GM21360 (cell line): Measurements from ENCODE around the gene FOSB.
"Not testable (repeated sequence)": the region's sequence is repeated elsewhere in the genome, so short reads cannot be mapped to it uniquely, and the experiment has no call there.

Experiments used
- ATAC-seq: cut with Tn5 transposase; IDR thresholded peaks from one replicate; pipeline ENCODE4 v1.9.1; 2021; ENCODE audit warnings: mild to moderate bottlenecking, moderate library complexity; ENCODE audit not compliant: unreplicated experiment

The FOSB gene

DNA sequence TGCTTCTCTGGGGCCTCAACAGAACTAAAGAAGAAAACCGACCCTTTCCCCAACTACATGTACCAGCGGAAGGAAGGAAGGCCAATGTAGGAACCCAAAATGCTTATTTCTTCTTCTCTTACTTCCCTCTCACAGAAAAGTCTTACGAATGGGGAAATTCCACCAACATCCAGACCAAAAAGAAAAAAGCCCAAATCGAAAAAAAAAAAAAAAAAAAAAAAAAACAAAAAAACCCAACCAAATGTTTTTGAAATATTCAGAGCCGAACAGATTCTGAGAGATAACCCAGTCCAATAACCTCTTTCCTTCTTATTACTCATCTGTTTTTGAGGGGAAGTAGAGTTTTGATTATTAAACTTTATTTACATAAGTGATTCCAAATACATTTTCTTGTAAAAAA lies 34.3 kb downstream of the FOSB start:
- no peak for ATAC-seq

DNA sequence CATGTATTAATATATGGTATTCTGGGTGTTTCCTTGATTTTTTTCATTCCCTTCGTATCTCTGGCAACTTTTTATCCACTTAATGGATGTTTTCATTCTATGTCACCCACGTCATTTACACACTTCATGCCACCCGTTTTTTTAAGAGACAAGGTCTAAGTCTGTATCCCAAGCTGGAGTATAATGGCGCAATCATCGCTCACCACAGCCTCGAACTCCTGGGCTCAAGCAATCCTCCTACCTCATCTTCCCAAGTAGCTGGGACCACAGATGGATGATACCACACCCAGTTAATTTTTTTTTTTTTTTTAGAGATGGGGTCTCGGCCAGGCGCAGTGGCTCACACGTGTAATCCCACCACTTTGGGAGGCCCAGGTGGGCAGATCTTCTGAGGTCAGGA lies 36.1 kb downstream of the FOSB start:
- ATAC-seq: no peak

DNA sequence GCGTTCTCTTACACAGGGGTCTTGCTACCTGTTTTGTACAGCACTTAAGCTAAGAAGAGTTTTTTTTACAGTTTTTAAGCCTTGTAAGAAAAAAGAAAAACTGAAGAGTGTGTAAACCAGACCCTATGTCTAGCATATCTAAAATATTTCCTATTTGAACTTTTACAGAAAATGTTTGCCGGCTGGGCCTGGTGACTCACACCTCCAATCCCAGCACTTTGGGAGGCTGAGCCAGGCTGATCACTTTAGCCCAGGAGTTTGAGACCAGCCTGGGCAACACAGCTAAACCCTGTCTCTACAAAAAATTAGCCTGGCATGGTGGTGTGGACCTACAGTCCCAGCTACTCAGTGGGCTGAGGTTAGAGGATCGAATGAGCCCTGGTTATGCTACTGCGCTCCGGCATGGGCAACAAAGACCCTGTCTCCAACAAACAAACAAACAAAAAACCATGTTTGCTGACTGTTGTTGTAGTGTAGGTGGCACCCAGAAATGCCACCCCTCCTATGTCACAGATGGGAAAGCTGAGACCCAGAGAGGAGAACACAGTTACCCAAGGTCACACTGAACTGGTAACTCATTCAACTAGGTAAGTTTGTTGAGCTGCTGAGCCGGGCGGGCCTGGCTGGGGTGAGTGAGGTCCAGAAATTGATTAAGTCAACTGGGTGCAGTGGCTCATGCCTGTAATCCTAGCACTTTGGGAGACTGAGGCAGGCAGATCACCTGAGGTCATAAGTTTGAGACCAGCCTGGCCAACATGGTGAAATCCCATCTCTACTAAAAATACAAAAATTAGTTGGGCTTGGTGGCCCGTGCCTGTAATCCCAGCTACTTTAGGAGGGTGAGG lies 37.6 kb downstream of the FOSB start:
- ATAC-seq: no peak

DNA sequence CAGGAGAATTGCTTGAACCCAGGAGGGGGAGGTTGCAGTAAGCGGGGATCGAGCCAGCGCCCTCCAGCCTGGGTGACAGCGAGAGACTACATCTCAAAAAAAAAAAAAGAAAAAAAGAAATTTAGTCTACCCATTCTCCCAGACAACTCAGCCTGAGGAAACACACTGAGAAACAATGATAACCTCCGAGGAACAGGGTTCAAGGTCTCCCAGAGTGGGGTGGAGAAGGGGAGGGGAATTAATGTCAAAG lies 38.1 kb downstream of the FOSB start:
- no peak for ATAC-seq

DNA sequence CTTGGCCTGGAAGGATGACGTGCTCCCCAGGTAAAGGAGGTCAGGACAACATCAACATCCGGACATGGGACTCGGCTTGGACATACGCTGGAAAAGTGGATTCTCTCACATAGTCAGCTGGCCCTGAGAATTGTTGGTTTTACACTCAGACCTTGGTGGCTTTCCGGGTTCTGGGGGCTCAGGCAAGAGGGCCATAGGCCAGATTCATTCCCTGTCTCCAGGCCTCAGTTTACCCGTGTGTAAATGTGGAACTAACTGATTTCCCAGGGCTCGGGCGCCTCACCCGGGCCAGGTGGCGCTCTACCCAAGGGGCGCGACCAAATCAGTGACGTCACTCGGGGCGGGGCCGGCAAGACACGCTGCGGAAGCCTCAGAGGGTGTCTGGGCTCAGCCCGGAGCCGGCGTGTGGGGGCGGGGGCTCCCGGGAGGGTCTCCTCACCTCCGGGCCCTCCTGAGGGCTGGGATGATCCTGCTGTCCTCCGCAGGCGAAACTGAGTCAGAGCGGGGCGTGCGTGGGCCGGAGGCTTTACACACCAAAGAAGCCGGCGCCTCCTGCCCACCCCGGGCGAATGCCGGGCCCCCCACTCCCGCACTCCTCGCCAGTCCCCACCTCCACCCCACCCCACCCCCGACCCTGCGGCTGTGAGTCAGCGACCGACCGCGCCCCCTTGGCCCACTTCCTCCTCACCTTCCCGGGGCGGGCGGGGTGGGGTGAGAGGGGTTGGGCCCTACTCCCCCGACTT lies 38.6 kb downstream of the FOSB start:
- peak; percentile 56 for ATAC-seq

DNA sequence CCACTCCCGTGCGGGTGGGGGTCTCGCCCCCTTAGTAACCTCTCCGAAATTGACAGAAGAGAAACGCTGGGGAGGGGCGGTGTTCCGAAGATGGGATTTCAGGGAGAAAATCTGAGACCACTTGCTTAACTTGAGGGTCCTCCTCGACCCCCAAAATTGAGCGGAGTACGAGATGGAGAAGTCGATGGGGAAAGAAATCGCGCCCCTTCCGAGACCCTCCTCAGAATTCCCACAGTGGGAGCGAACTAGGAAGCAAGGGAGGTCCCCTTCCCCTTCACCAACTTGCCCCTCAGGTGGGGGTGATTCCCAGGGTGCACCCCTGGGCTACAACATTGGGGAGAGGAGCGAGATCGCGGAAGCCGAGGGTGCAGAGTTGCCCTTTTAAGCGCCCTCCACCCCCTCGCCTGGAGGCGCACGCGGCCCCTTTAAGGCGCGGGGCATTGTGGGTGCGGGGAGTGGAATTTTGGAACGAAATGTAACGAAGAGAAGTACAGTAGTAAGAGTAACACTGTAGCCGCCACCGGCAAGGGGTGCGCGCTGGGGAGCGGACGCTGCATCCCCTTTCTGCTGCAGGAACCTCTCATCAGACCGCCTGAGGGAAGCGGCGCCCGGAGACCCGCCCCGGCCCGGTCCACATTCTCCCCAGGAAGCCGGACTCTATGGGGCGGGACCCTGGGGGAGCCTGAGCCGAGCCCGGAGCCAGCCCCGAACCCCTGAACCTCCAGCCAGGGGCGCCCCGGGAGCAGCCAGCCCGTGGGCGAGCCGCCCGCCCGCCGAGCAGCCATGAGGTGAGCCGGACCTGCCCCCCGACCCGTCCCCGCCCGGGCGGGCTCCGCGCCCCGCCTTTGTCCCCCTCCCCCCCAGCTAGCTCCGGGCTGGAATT lies 39.4 kb downstream of the FOSB start, which contains the start of gene VASP:
VASP (plus strand) TSS at position 491 of the 883 bp plus-strand sequence; CDS start at position 784, 293 bp downstream.
- peak; percentile 31 for ATAC-seq

DNA sequence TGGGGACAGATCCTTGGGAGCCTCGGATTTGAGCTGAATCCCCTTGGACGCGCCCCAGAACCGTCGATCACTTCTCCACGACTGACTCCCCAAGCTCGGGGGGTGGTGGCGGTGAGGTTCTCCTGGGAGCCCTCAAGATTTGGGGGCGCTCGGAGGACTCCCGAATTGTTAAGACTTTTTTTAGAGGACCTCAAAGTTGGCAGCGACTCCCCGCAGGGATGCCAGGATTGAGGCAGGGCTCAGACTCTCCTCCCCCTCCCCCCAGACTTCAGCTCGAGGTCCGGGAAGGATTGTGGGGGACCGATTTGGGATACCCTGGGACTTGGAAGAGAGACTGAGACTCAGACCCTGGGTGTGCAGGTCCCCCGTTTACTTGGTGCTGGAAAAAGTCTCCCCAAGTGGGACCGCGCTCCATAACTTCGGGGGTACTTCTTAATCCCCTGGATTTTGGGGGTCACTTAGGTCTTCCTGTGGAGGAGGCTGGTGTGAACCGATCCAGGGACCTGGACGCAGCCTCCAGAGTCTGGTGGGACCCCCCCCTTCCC lies 40.1 kb downstream of the FOSB start:
- ATAC-seq: no peak

DNA sequence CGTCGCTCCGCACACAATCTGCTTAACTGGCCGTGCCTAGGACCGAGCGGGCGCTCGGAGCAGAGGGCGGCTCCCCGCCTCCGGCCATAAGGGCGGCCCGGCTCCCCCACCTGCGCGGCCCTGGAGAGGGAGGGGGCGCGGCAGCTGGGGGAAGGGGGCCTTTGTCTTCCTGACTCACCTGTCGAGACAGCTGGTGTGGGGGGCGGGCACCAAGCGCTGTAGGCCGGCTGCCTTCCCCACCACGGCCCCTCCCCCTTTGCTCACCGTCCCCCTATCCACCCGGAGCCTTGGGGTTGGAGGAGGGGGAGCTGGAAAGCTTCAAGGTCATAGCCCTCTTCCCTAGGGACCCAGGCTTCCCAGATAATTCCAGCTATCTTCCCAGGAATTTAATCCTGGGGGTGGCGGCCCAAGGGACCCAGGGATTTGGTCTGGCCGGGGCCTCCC lies 40.6 kb downstream of the FOSB start:
- ATAC-seq: no peak

DNA sequence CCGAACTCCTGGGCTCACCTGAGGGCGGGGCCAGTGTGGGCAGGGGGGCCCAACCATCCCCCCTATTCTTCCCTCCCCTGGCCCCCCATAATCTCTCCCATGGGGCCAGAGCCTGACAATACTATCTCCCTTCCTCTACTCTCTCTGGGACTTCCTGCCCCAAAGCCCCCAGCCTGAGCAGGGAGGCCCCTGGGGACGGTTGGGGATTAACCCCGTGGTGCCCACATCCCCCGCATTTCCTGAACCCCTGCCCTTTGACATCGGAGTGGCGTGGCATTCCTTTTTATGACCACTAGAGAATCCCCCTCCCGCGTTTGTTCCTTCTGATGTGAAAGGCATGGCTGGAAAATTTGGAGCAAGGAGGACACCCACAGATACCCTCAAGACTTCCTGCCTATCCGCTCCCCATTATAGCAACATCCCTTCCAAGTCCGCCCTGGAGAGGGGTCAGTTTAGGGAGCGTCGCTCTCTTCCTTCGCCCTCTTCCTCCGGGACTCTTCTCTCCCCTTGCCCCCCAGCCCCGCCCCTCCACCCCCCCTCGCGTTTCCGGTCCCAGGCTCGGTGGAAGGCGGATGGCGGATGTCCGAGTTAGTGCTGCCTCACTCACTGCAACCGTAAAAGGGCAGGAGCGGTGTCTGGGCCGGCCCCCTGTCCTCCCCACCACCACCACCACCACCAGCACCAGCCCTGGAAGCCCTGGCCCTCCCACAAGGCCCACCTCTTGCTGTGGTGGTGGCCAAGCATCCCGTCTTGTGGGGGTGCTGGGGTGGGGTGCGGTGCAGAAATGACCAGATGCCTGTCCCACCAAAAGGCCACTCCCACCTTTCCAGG lies 41.3 kb downstream of the FOSB start:
- ATAC-seq: no peak

DNA sequence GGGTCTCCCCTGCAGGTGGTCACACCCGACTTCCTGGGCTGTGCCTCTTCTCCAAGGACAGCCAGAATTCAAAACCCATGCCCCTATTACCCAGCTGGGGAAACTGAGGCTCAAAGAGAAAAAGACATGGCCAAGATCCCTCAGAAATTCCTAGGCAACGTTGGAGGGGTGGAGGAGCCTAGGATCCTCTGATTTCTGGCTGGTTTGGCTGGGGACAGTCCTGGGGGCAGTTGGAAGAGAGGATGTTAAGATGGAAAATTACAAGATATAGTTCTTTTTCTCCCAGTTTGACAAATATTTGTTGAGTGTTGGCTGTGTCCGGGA lies 41.9 kb downstream of the FOSB start:
- ATAC-seq: no peak

DNA sequence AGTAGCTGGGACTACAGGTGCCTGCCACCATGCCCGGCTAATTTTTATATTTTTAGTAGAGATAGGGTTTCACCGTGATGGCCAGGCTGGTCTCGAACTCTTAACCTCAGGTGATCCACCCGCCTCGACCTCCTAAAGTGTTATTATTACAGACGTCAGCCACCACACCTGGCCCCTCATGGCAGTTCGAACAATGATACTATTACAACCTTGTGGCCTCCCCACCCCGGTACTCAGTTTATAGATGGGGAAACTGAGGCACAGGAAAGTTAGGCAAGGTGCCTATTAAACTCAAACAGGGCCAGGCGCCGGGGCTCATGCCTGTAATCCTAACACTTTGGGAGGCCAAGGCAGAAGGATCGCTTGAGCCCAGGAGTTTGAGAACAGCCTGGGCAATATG lies 42.6 kb downstream of the FOSB start:
- not testable (repeated sequence) for ATAC-seq

DNA sequence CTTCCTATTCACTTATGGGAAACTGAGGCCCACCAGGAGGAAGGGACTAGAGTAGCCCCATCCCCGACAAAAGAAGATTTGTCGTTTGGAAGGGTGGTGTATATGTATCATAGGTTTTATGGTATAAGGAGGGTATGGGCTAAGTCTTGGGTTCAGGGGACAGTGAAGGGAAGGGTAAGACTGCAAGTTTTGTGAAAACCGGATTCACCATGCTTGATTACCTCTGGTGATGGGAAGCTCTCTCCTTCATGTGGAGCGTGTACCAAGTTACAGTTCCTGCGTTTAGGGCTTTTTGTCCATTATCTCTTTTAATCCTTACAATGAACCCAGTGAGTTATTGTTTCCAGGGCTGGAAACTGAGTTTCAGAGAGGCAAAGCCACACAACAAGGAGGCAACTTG lies 43.3 kb downstream of the FOSB start:
- no peak for ATAC-seq

DNA sequence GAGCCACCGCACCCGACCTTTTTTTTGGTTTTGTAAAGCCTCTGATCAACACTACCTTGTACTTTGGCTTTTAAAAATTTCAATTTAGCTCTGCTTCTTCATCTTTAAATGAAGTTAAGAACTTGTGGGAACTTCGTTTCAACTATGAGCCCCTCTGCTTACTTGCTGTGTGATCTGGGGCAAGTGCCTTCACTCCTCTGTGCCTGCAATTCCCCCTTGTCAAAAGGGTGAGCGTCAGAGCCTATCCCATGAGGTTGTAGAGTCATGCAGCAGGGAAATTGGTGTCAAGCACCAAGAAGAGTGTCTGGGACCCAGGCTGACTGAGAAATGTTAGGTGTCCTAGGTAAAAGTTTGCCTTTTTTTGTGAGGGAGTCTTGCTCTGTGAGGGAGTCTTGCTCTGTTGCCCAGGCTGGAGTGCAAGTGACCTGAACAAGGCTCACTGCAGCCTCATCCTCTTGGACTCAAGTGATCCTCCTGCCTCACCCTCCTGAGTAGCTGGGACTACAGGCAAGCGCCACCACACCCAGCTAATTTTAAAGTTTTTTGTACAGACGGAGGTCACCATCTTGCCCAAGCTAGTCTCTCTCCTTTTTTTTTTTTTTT lies 45.2 kb downstream of the FOSB start:
- no peak for ATAC-seq

DNA sequence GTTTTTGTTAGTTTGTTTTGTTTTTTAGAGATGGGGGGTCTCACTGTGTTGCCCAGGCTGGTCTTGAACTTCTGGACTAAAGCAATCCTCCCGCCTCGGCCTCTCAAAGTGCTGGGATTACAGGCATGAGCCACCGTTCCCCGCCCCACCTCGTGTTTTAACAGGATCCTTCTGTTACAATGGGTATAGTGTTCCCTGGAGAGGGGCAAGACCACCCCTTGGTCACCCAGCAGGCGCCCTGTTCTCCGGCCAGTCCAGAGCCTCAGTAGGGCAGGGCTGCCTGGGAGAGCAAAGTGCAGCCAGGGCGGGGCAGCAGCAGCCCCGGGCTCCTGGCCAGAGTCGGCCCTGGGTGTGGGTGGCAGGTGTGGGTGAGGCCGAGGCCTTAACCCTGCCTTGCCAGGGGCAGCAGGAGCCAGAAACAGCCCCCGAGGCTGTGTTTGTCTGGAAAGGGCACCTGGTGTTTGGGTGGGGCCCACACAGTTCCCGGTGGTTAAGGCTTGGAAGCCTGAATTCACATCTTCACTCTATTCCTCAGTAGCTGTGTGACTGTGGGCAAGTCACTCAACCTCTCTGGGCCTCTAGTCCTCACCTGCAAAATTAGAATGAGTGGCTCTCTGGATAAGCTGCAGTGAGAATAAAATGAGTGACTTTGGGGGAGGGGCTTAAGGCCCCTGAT lies 46.7 kb downstream of the FOSB start:
- no peak for ATAC-seq

DNA sequence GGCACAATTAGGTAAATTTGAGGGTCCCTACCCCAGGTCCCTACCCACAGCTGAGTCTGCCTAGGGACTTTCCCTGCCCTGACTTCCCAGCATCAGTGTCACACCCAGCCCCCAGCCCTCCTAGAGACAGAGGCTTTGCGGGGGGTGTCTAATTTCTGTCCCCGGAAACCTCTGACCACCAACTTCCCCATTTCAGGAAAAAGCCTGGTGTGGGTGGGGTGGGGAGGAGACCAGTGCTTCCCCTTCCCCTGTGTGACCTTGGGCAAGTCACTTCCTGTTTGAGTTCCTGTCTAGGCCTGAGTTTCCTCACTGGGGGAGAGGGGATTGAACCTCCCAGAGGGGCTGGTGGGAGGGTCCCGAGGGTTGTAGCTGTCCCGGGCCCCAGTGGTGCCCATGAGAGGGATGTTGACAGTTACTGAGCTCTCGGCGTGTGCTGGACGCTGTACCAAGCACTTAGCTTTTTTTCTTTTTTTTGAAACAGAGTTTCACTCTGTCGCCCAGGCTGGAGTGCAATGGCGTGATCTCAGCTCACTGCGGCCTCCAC lies 47.4 kb downstream of the FOSB start:
- ATAC-seq: no peak

DNA sequence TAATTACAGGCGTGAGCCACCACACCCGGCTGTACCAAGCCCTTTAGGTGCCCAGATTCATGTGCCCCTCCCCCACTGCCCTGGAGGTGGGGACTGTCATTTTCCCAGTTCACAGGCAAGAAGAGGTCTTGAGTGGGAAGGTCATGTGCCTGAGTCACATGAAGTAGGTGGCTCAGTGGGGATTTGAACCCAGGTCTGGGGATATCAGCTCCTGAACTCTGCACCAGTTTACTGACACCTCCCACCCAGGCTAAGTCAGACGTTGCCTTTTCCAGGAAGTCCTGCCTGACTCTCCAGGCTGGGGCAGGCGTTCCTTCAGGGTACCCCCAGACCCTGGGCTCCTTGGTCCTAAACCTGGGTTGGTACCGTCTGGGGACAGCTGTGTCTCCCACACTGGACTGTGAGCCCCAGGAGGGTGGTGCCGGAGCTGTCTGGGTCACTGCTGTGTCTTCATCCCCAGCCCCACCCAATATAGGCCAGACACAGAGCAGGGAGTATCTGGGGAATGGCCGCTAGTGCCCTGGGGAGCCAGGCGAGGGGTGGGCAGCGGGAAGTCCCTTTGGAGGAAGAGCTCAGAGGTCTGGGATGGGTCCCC lies 48.1 kb downstream of the FOSB start:
- no peak for ATAC-seq

DNA sequence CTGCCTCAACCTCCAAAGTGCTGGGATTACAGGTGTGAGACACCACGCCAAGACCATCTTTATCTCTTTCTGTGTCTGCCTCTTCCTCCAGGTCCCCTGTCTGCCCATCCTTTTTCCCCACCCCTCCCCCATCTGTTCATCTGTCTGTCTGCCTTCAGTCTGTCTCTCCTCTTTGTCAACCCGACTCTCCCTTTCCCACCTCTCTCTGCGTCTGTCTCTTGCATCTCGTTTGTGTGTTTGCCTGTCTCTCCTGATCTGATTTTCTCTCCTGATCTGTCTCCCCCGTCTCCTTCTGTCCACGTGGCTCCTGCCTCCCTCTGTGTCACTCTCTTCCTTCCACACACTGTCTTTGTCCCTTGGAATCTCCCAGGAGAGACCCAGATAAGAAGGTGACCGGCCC lies 49.4 kb downstream of the FOSB start:
- ATAC-seq: no peak

DNA sequence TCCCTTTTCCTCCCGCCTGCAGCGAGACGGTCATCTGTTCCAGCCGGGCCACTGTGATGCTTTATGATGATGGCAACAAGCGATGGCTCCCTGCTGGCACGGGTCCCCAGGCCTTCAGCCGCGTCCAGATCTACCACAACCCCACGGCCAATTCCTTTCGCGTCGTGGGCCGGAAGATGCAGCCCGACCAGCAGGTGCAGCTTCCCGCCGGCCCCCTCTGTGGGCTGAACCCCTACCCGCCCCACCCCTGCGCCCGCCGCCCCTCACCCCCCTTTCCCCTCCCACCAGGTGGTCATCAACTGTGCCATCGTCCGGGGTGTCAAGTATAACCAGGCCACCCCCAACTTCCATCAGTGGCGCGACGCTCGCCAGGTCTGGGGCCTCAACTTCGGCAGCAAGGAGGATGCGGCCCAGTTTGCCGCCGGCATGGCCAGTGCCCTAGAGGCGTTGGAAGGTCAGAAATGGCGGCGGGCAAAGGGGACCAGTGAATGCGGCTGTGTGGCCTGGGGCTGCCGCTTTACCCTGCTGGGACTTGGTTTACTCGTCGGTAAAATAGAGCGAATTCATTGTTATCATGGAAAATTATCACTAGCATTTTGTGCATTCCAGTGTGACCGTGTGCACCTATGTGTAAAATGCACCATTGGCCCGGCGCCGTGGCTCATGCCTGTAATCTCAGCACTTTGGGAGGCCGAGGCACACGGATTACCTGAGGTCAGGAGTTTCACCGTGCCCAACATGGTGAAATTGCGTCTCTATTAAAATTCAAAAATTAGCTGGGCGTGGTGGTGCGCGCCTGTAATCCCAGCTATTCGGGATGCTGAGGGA lies 50.1 kb downstream of the FOSB start:
- ATAC-seq: no peak
